Smooth muscle cell (in vitro differentiated cells): ENCODE measurements around the gene EIF3L. TPM values are rescaled to one million over a fixed set of nuclear protein-coding genes. Genes with fewer than 3 reads are reported as not detected.

ENCODE experiments used
- DNase-seq: peaks from one replicate; lab custom pipeline; 2025; ENCODE audit not compliant: unreplicated experiment; lab: John Stamatoyannopoulos, UW
- H2AFZ ChIP-seq: fragments of 200-600 bp; sonication (generic); 2 replicates; pipeline ENCODE4 v1.6.0; 2016; ENCODE audit warnings: antibody characterized with exemption, low read depth, mild to moderate bottlenecking
- H3F3A ChIP-seq: fragments of 200-600 bp; sonication (generic); 2 replicates; pipeline ENCODE4 v1.6.0; 2017; ENCODE audit warnings: antibody characterized with exemption, low read depth
- H3K27ac ChIP-seq: fragments of 200-600 bp; sonication (generic); 2 replicates; pipeline ENCODE4 v1.5.1; 2016; ENCODE audit warnings: low read depth, mild to moderate bottlenecking
- H3K27me3 ChIP-seq: fragments of 200-600 bp; sonication (generic); 2 replicates; pipeline ENCODE4 v1.6.1; 2016; ENCODE audit warnings: low read depth, mild to moderate bottlenecking
- H3K36me3 ChIP-seq: fragments of 200-600 bp; sonication (generic); 2 replicates; pipeline ENCODE4 v1.5.1; 2016; ENCODE audit warnings: low read depth
- H3K4me1 ChIP-seq: fragments of 200-600 bp; sonication (generic); 2 replicates; pipeline ENCODE4 v1.5.1; 2016; ENCODE audit warnings: low read depth
- H3K4me2 ChIP-seq: fragments of 200-600 bp; sonication (generic); 2 replicates; pipeline ENCODE4 v1.6.0; 2016; ENCODE audit warnings: mild to moderate bottlenecking
- H3K4me3 ChIP-seq: fragments of 200-600 bp; sonication (generic); 2 replicates; pipeline ENCODE4 v1.5.1; 2016; ENCODE audit warnings: mild to moderate bottlenecking
- H3K79me2 ChIP-seq: fragments of 200-600 bp; sonication (generic); 2 replicates; pipeline ENCODE4 v1.6.0; 2016; ENCODE audit warnings: low read depth, mild to moderate bottlenecking
- H3K9ac ChIP-seq: fragments of 200-600 bp; sonication (generic); 2 replicates; pipeline ENCODE4 v1.6.0; 2016; ENCODE audit warnings: low read depth
- H3K9me3 ChIP-seq: fragments of 200-600 bp; sonication (generic); replicated peaks from 2 replicates; pipeline ENCODE4 v1.5.1; 2016; ENCODE audit warnings: low read depth
- H4K20me1 ChIP-seq: fragments of 200-600 bp; sonication (generic); 2 replicates; pipeline ENCODE4 v1.6.0; 2016; ENCODE audit warnings: low read depth
- CTCF ChIP-seq: fragments of 200-600 bp; sonication (generic); IDR thresholded peaks from 2 replicates; pipeline ENCODE4 v1.5.1; 2017; ENCODE audit warnings: borderline replicate concordance, mild to moderate bottlenecking, antibody characterized with exemption; ENCODE audit not compliant: insufficient read depth, poor library complexity, severe bottlenecking
- WGBS: methylation state at CpG from one replicate; pipeline ENCODE4 v1.1.7; 2016; ENCODE audit warnings: low lambda C conversion rate; 5-methylcytosine and 5-hydroxymethylcytosine counted together
- polyA plus RNA-seq: library from polyadenylated mRNA; unstranded; fragments of >200 nt; fragmentation: Nextera tagmentation; extraction: Ambion mirVana; gene quantifications from 2 replicates; pipeline ENCODE4 v1.2.1, GENCODE V29; 2016
- total RNA-seq: library from RNA; depleted of rRNA; stranded (reverse); fragments of >200 nt; gene quantifications from 2 replicates; pipeline ENCODE4 v1.2.3, GENCODE V29; 2014

The EIF3L gene
- total and polyA plus RNA-seq, 2 experiments from 2014 or later = 182 to 274 TPM

- Histone ChIP-seq H3F3A (peaks cover 2% of the 10 kb centered on the region), H3K36me3 (no peaks in the 10 kb centered on the region), H3K4me1 (peaks cover 5% of the 10 kb centered on the region), H3K79me2 (no peaks in the 10 kb centered on the region), H3K27me3 (no peaks in the 10 kb centered on the region), H2AFZ (no peak overlapping the region), H3K4me3 (no peak overlapping the region), H3K9ac (no peak overlapping the region), H4K20me1 (peaks cover 23% of the 10 kb centered on the region), H3K27ac (no peak overlapping the region), H3K4me2 (no peak overlapping the region), H3K9me3 (no peaks in the 10 kb centered on the region)
- TF ChIP-seq CTCF = no peak
- 96% methylated on average over 2 of the region's 2 CpGs for WGBS
- DNase-seq = no peak
These were observed 37.4 kb upstream of the EIF3L start for GRCh38 chr22:37811867-37812266.

GRCh38 chr22:37812869-37813678 lies 36.1 kb upstream of the EIF3L start:
- peaks cover 2% of the 10 kb centered on the region for H3F3A ChIP-seq
- TF ChIP-seq CTCF = no peak

GRCh38 chr22:37815593-37815992 lies 33.6 kb upstream of the EIF3L start:
- no peak overlapping the region for H3K4me2 ChIP-seq
- no peak for DNase-seq
- H3K4me3 ChIP-seq = no peak overlapping the region
- no peaks in the 10 kb centered on the region for H3K9me3 ChIP-seq
- H3K4me1 ChIP-seq = peaks cover 7% of the 10 kb centered on the region
- H2AFZ ChIP-seq = no peak overlapping the region
- H3K36me3 ChIP-seq = no peaks in the 10 kb centered on the region
- no peak overlapping the region for H3K9ac ChIP-seq
- no peak for TF ChIP-seq CTCF
- H3K27ac ChIP-seq = no peak overlapping the region
- no peaks in the 10 kb centered on the region for H3K79me2 ChIP-seq
- peaks cover 17% of the 10 kb centered on the region for H3K27me3 ChIP-seq
- H4K20me1 ChIP-seq = no peaks in the 10 kb centered on the region
- H3F3A ChIP-seq = no peaks in the 10 kb centered on the region
- 96% methylated on average over 12 of the region's 12 CpGs for WGBS

More at GRCh38 chr22:37812869-37813678, 36.1 kb upstream of the EIF3L start:
- Histone ChIP-seq H2AFZ (no peak overlapping the region), H3K36me3 (no peaks in the 10 kb centered on the region), H3K79me2 (no peaks in the 10 kb centered on the region), H3K4me3 (no peak overlapping the region), H3K27me3 (no peaks in the 10 kb centered on the region), H3K27ac (no peak overlapping the region), H3K9me3 (no peaks in the 10 kb centered on the region), H3K4me2 (no peak overlapping the region), H4K20me1 (peaks cover 13% of the 10 kb centered on the region), H3K4me1 (peaks cover 5% of the 10 kb centered on the region), H3K9ac (no peak overlapping the region)
- 95% methylated on average over 27 of the region's 27 CpGs for WGBS
- DNase-seq = no peak
